ENCODE results near the gene CCSER1. TPM values are rescaled to one million over a fixed set of nuclear protein-coding genes. Genes with fewer than 3 reads are reported as not detected.

The CCSER1 gene
- total RNA-seq, 1 experiment from 2014 or later = 5.9 TPM

- no TSS peak for BruUV-seq (replicated peaks)
- H3K9me2 ChIP-seq (ENCODE audit: insufficient read depth) = no peaks in the 10 kb centered on the region
- ChIA-PET POLR2A (ENCODE audit: unreplicated experiment) (no interaction called here), CTCF (no interaction called here)
- H3K4me3 ChIP-seq = no peak overlapping the region
- no peak overlapping the region for H2AFZ ChIP-seq
- TF ChIP-seq EZH2 (IDR thresholded peaks at IDR 0.05; ENCODE audit: low read depth) (no peak), CTCF (conservative IDR thresholded peaks at IDR 0.05) (no peak)
- no peaks in the 10 kb centered on the region for H3K9me3 ChIP-seq (ENCODE audit: insufficient read depth, low read depth)
- no peaks in the 10 kb centered on the region for H3F3A ChIP-seq (ENCODE audit: insufficient read depth, low read depth)
- H3K4me1 ChIP-seq (replicated peaks; ENCODE audit: insufficient read depth) = no peaks in the 10 kb centered on the region
- no peak overlapping the region for H3K27ac ChIP-seq
- H3K36me3 ChIP-seq (ENCODE audit: low read depth) = no peaks in the 10 kb centered on the region
- H3K79me2 ChIP-seq (ENCODE audit: low read depth) = no peaks in the 10 kb centered on the region
- H3K4me2 ChIP-seq = no peak overlapping the region
- intact Hi-C loops (cut with micrococcal nuclease; ENCODE audit: unreplicated experiment) = no loop called here
- no peaks in the 10 kb centered on the region for H3K27me3 ChIP-seq (ENCODE audit: insufficient read depth, low read depth)
- DNase-seq = no peak
- H4K20me1 ChIP-seq (ENCODE audit: insufficient read depth) = no peaks in the 10 kb centered on the region
Observed at GRCh38 chr4:91317434-91317833, 1190.2 kb downstream of the CCSER1 start.

- BruUV-seq (replicated peaks) = no TSS peak
- no peak for DNase-seq
Observed at GRCh38 chr4:91319556-91320268, 1192.5 kb downstream of the CCSER1 start.

GRCh38 chr4:91322961-91323360 is 1195.8 kb downstream of the CCSER1 start:
- DNase-seq = no peak
- no peak overlapping the region for H3K4me2 ChIP-seq
- no peaks in the 10 kb centered on the region for H3K79me2 ChIP-seq (ENCODE audit: low read depth)
- H2AFZ ChIP-seq = no peak overlapping the region
- H4K20me1 ChIP-seq (ENCODE audit: insufficient read depth) = no peaks in the 10 kb centered on the region
- POLR2A ChIA-PET (ENCODE audit: unreplicated experiment) = no interaction called here
- no peaks in the 10 kb centered on the region for H3K4me1 ChIP-seq (replicated peaks; ENCODE audit: insufficient read depth)
- no TSS peak for BruUV-seq (replicated peaks)
- H3K27me3 ChIP-seq (ENCODE audit: insufficient read depth, low read depth) = no peaks in the 10 kb centered on the region
- H3K4me3 ChIP-seq = no peak overlapping the region
- intact Hi-C loops (cut with micrococcal nuclease; ENCODE audit: unreplicated experiment) = no loop called here
- H3F3A ChIP-seq (ENCODE audit: insufficient read depth, low read depth) = no peaks in the 10 kb centered on the region
- no peaks in the 10 kb centered on the region for H3K9me3 ChIP-seq (ENCODE audit: insufficient read depth, low read depth)
- H3K36me3 ChIP-seq (ENCODE audit: low read depth) = no peaks in the 10 kb centered on the region
- CTCF ChIA-PET = no interaction called here
- H3K27ac ChIP-seq = no peak overlapping the region
- no peak for TF ChIP-seq CTCF (conservative IDR thresholded peaks at IDR 0.05)
- TF ChIP-seq EZH2 (IDR thresholded peaks at IDR 0.05; ENCODE audit: low read depth) = no peak
- H3K9me2 ChIP-seq (ENCODE audit: insufficient read depth) = no peaks in the 10 kb centered on the region

More at GRCh38 chr4:91319556-91320268, 1192.5 kb downstream of the CCSER1 start:
- Histone ChIP-seq H3K27ac (no peak overlapping the region), H3F3A (ENCODE audit: insufficient read depth, low read depth) (no peaks in the 10 kb centered on the region), H2AFZ (no peak overlapping the region), H3K36me3 (ENCODE audit: low read depth) (no peaks in the 10 kb centered on the region), H3K4me1 (replicated peaks; ENCODE audit: insufficient read depth) (no peaks in the 10 kb centered on the region), H3K4me2 (no peak overlapping the region), H3K9me3 (ENCODE audit: insufficient read depth, low read depth) (no peaks in the 10 kb centered on the region), H3K4me3 (no peak overlapping the region), H4K20me1 (ENCODE audit: insufficient read depth) (no peaks in the 10 kb centered on the region), H3K79me2 (ENCODE audit: low read depth) (no peaks in the 10 kb centered on the region), H3K27me3 (ENCODE audit: insufficient read depth, low read depth) (no peaks in the 10 kb centered on the region), H3K9me2 (ENCODE audit: insufficient read depth) (no peaks in the 10 kb centered on the region)
- TF ChIP-seq CTCF (conservative IDR thresholded peaks at IDR 0.05) (no peak), EZH2 (IDR thresholded peaks at IDR 0.05; ENCODE audit: low read depth) (no peak)
- ChIA-PET CTCF (no interaction called here), POLR2A (ENCODE audit: unreplicated experiment) (no interaction called here)
- intact Hi-C loops (cut with micrococcal nuclease; ENCODE audit: unreplicated experiment) = no loop called here

Measured in PC-9 (cell line).